ENCODE results near the gene KCNC4.

The KCNC4 gene

GRCh38 chr1:110209715-110210603 is at the start of gene KCNC4:
KCNC4 (plus strand) TSS chr1:110210314; CDS start chr1:110211500, 1,186 bp downstream.
- FAIRE-seq, result no peak

GRCh38 chr1:110160538-110161100 is 49.5 kb upstream of the KCNC4 start:
- FAIRE-seq, result no peak

GRCh38 chr1:110161165-110161564 is 48.9 kb upstream of the KCNC4 start:
- no peak for FAIRE-seq

- FAIRE-seq, result no peak
These were observed 48.3 kb upstream of the KCNC4 start for GRCh38 chr1:110161849-110162248.

- no peak for FAIRE-seq
These were observed 46.5 kb upstream of the KCNC4 start for GRCh38 chr1:110163591-110163990.

GRCh38 chr1:110164725-110165350 is 45.3 kb upstream of the KCNC4 start:
- FAIRE-seq, result no peak

- no peak for FAIRE-seq
These were observed 44.3 kb upstream of the KCNC4 start for GRCh38 chr1:110165761-110166231.

- FAIRE-seq, result no peak
These were observed 43.3 kb upstream of the KCNC4 start for GRCh38 chr1:110166861-110167260.

GRCh38 chr1:110170766-110171733 is 39.1 kb upstream of the KCNC4 start:
- no peak for FAIRE-seq

- no peak for FAIRE-seq
These were observed 38.1 kb upstream of the KCNC4 start for GRCh38 chr1:110172001-110172400.

GRCh38 chr1:110173466-110174105 is 36.5 kb upstream of the KCNC4 start:
- peak; percentile 83 for FAIRE-seq

- no peak for FAIRE-seq
These were observed 35.2 kb upstream of the KCNC4 start for GRCh38 chr1:110174961-110175360.

- no peak for FAIRE-seq
These were observed 33.7 kb upstream of the KCNC4 start for GRCh38 chr1:110176299-110176956.

GRCh38 chr1:110177775-110178174 is 32.3 kb upstream of the KCNC4 start:
- no peak for FAIRE-seq

GRCh38 chr1:110183642-110184167 is 26.4 kb upstream of the KCNC4 start:
- no peak for FAIRE-seq

GRCh38 chr1:110184446-110184845 is 25.7 kb upstream of the KCNC4 start:
- no peak for FAIRE-seq

- no peak for FAIRE-seq
These were observed 24.9 kb upstream of the KCNC4 start for GRCh38 chr1:110185181-110185580.

GRCh38 chr1:110186558-110186957 is 23.6 kb upstream of the KCNC4 start:
- no peak for FAIRE-seq

GRCh38 chr1:110187139-110187890 is 22.8 kb upstream of the KCNC4 start:
- no peak for FAIRE-seq

- FAIRE-seq, result no peak
These were observed 22.0 kb upstream of the KCNC4 start for GRCh38 chr1:110188035-110188618.
